HG03159 (cell line): ENCODE measurements around the gene RHBDF2.

ENCODE experiments used
- ATAC-seq: cut with Tn5 transposase; IDR thresholded peaks from one replicate; pipeline ENCODE4 v1.9.1; 2021; ENCODE audit warnings: mild to moderate bottlenecking, moderate library complexity; ENCODE audit not compliant: unreplicated experiment

RHBDF2 gene

GRCh38 chr17:76467366-76467765 lies 33.9 kb downstream of the RHBDF2 start, which contains the start of gene AANAT:
Gene AANAT (plus strand): TSS chr17:76467603. CDS start chr17:76468747, 1,144 bp downstream.
- no peak for ATAC-seq

- no peak for ATAC-seq
Observed at GRCh38 chr17:76466775-76467130, 34.5 kb downstream of the RHBDF2 start.

- no peak for ATAC-seq
Observed at GRCh38 chr17:76462556-76463290, 38.5 kb downstream of the RHBDF2 start.

- ATAC-seq = no peak
Observed at GRCh38 chr17:76461765-76462555, 39.3 kb downstream of the RHBDF2 start.

GRCh38 chr17:76459674-76460073 lies 41.5 kb downstream of the RHBDF2 start:
- ATAC-seq = no peak

- ATAC-seq = no peak
Observed at GRCh38 chr17:76458580-76459490, 42.4 kb downstream of the RHBDF2 start.

- ATAC-seq = no peak
Observed at GRCh38 chr17:76453431-76453743, 47.8 kb downstream of the RHBDF2 start.

- peak; percentile 92 for ATAC-seq
Observed at GRCh38 chr17:76452660-76453430, 48.4 kb downstream of the RHBDF2 start, which contains the start of gene UBE2O. Gene UBE2O (minus strand): TSS chr17:76453152. CDS start chr17:76453141, 11 bp downstream.

- peak; percentile 2 for ATAC-seq
Observed at GRCh38 chr17:76452127-76452659, 49.0 kb downstream of the RHBDF2 start.

- no peak for ATAC-seq
Observed at GRCh38 chr17:76451506-76451905, 49.7 kb downstream of the RHBDF2 start.

- ATAC-seq = no peak
Observed at GRCh38 chr17:76449126-76449525, 52.1 kb downstream of the RHBDF2 start.

GRCh38 chr17:76447931-76448652 lies 53.1 kb downstream of the RHBDF2 start:
- no peak for ATAC-seq

GRCh38 chr17:76446449-76447231 lies 54.6 kb downstream of the RHBDF2 start:
- ATAC-seq = no peak

GRCh38 chr17:76445697-76446448 lies 55.4 kb downstream of the RHBDF2 start:
- ATAC-seq = no peak

GRCh38 chr17:76444518-76445311 lies 56.5 kb downstream of the RHBDF2 start:
- ATAC-seq = no peak

GRCh38 chr17:76442341-76443338 lies 58.6 kb downstream of the RHBDF2 start:
- ATAC-seq = no peak
